ENCODE data around the gene DEFB108B.
"Not testable (repeated sequence)": the region's sequence is repeated elsewhere in the genome, so short reads cannot be mapped to it uniquely, and the experiment has no call there.

DNA sequence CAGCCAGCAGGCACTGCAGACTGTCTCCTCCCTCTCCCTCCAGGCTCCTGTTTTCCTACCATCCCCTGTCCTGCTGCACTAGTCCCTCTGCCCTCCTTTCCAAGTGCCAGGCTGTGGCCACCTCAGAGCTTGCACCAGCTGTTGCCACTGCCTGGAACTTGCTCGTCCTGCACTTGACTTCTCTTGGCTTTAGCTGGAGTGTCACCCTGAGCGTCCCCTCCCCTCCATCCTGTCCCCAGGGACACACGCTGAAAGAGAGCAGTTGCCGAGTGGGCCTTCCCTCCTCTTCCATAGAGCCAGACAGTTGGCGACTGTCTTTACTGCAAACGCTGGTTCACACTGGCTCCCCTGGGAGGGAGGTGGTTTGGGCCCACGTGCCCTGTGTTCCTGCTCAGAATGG lies 41.9 kb upstream of the DEFB108B start:
- not testable (repeated sequence) for TF ChIP-seq CTCF (IDR thresholded peaks at IDR 0.05; ENCODE audit: low read depth, low read length); MYC (IDR thresholded peaks at IDR 0.05; ENCODE audit: low read depth, low read length); POLR2A (IDR thresholded peaks at IDR 0.05; ENCODE audit: extremely low read depth, insufficient read length)
